ENCODE data around the gene LRRC43. TPM values are rescaled to one million over a fixed set of nuclear protein-coding genes. Genes with fewer than 3 reads are reported as not detected.

Gene LRRC43
- total RNA-seq, 6 experiments from 2014 or later: not detected

DNA sequence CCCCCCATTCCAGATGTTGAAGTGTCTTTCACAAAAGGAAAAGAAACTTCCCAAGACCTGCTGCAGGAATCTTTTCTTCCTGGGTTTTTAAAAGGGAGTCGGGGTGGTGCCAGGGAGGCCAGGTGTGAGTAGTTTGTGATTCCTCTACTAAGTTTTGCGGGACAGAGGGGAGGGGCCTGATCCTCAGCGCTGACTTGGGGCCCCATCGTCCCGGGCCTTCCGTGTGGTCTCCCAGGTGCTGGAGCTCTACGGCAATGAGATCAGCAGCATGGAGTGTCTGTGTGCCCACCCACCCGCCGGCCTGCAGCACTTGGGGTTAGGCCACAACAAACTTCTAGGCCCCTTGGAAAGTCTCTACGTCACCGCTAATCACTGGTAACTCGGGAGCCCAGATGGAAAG lies 4.5 kb downstream of the LRRC43 start:
- H3K9me3 Mint-ChIP-seq: no peaks in the 10 kb centered on the region
- TF ChIP-seq, protein P1, sequence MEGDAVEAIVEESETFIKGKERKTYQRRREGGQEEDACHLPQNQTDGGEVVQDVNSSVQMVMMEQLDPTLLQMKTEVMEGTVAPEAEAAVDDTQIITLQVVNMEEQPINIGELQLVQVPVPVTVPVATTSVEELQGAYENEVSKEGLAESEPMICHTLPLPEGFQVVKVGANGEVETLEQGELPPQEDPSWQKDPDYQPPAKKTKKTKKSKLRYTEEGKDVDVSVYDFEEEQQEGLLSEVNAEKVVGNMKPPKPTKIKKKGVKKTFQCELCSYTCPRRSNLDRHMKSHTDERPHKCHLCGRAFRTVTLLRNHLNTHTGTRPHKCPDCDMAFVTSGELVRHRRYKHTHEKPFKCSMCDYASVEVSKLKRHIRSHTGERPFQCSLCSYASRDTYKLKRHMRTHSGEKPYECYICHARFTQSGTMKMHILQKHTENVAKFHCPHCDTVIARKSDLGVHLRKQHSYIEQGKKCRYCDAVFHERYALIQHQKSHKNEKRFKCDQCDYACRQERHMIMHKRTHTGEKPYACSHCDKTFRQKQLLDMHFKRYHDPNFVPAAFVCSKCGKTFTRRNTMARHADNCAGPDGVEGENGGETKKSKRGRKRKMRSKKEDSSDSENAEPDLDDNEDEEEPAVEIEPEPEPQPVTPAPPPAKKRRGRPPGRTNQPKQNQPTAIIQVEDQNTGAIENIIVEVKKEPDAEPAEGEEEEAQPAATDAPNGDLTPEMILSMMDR (IDR thresholded peaks at IDR 0.05): no peak
- H3K36me3 Mint-ChIP-seq (ENCODE audit: low read depth): no peaks in the 10 kb centered on the region
- H3K27me3 Mint-ChIP-seq (ENCODE audit: insufficient read depth): peaks cover 19% of the 10 kb centered on the region
- H3K4me1 Mint-ChIP-seq (ENCODE audit: low read depth): no peaks in the 10 kb centered on the region
- H3K4me3 Mint-ChIP-seq: no peak overlapping the region
- H3K27ac Mint-ChIP-seq: no peak overlapping the region
- no peak for DNase-seq

DNA sequence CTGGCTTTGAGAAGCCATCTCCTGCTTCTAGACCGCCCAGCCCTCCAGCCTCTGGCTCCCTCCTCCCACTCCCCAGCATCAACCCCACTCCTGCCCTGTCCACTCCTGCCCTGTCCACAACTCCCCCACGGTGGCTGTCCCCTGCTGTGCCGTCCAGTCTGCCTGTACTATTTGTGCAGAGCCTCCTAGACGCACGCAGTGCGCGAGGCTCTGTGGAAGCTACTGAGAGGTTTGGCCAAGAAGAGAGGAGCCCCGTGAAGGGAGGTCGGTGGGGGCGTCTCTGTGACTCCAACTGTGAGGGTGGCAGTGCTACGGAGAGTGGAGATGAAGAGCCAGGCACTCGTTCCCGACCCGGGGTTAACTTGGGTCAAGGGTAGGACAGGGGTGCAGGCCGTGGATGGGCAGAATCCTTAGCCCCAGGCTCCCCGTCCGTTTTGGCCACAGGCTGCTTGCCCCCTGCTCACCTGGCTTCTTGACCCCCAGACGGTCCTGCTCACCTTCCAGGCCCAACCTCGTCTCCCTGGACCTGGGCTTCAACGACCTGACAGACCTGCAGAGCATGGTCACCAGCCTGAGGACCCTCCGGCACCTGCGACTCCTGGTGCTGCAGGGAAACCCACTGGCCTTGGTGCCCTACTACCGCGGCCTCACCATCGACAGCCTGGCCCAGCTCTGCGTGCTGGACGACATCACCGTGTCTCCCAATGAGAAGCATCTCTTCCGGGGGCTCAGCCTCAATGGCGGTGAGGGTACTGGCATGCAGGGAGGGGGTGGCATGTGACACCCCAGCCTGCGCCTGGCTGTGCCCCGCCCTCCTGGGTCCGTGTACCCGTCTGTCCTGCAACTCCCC lies 6.9 kb downstream of the LRRC43 start:
- peaks cover 4% of the 10 kb centered on the region for H3K9me3 Mint-ChIP-seq
- peaks cover 5% of the 10 kb centered on the region; the same call in 1 of the 2 replicates for H3K4me1 Mint-ChIP-seq (ENCODE audit: low read depth)
- no peak overlapping the region for H3K27ac Mint-ChIP-seq
- H3K27me3 Mint-ChIP-seq (ENCODE audit: insufficient read depth): peaks cover 22% of the 10 kb centered on the region
- H3K4me3 Mint-ChIP-seq: no peak overlapping the region
- TF ChIP-seq, protein P1 (IDR thresholded peaks at IDR 0.05): no peak
- DNase-seq: no peak
- H3K36me3 Mint-ChIP-seq (ENCODE audit: low read depth): peaks cover under 1% of the 10 kb centered on the region; the same call in 1 of the 2 replicates

DNA sequence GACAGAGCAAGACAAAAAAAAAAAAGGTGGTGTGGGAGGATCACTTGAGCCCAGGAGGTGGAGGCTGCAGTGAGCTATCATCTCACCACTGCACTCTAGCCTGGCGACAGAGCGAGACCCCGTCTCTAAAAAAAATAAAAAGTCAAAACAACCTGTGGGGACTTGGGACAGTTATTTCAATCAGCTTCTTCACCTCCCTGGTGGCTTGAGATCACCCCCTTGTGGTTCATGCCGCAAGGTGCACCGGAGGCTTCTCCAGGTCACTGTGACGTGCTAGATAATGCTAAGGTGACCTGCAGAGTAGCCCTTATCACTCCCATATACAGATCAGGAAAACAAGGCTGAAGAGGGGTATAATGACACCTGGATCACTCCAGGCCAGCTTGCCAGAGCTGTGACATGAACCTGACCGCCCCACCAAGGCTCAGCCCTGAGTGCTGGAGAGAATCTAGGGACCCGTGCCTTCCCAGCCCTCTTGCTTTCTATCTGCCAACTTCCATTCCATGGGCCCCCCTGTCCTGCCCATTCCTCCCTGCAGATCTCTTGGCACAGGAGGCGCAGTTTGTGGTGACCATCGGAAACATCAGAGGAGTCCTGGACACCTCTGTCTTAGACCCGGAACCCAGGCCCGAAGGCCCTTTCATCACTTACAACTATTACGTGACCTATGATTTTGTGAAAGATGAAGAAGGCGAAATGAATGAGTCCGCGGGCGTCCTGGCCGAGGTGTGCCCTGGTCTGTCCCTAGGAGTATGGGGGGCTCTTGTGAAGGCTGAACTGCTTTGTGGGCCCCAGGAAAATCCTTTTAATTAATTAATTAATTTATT lies 8.1 kb downstream of the LRRC43 start:
- Mint-ChIP-seq H3K27ac (no peak overlapping the region), H3K4me1 (ENCODE audit: low read depth) (peaks cover 5% of the 10 kb centered on the region), H3K27me3 (ENCODE audit: insufficient read depth) (peaks cover 21% of the 10 kb centered on the region), H3K4me3 (no peak overlapping the region), H3K36me3 (ENCODE audit: low read depth) (peaks cover 13% of the 10 kb centered on the region), H3K9me3 (peaks cover 16% of the 10 kb centered on the region)
- peak; percentile 48 for DNase-seq
- TF ChIP-seq, protein P1 (IDR thresholded peaks at IDR 0.05): peak; percentile 85

DNA sequence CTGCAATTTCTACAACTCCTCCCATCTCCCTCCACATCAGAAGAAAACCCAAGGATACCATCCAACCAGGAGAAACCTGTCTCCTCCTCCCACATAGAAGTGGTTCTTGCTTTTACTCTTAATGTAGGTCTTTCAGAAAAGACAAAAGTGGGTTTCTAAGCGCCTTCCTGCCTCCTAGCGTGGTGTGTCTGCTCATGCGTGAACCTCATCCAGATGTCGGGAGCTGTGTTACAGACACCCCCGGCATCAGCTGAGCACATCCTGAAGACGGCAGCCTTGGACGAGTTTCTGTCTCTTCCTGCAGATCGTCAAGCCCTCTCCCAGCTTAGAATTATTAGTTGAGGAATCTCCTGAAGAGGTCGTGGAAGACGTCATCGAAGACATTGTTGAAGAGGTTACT lies 9.5 kb downstream of the LRRC43 start:
- TF ChIP-seq, protein P1 (IDR thresholded peaks at IDR 0.05): no peak
- peaks cover 8% of the 10 kb centered on the region for H3K4me1 Mint-ChIP-seq (ENCODE audit: low read depth)
- H3K4me3 Mint-ChIP-seq: no peak overlapping the region

DNA sequence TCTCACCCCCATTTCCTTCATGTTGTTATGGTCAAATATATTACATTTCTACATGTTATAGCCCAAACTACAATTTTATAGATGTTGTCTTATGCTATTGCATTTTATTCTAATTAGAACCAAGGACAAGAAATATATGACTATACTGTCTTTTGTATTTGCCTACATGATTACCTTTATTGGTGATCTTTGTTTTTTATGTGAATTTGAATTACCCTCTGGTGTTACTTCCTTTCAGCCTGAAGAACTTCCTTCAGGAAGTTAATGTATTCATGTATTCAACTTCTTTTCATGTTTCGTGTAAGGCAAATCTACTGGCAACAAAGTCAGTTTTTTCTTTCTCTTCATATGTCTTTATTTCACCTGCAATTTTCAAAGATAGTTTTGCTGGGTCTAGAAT lies 11.9 kb downstream of the LRRC43 start:
- H3K4me1 Mint-ChIP-seq (ENCODE audit: low read depth): peaks cover 28% of the 10 kb centered on the region
- TF ChIP-seq, protein P1 (IDR thresholded peaks at IDR 0.05): no peak
- peaks cover 22% of the 10 kb centered on the region for H3K27me3 Mint-ChIP-seq (ENCODE audit: insufficient read depth)
- no peak for DNase-seq
- H3K4me3 Mint-ChIP-seq: no peak overlapping the region
- no peak overlapping the region for H3K27ac Mint-ChIP-seq
- peaks cover 14% of the 10 kb centered on the region for H3K36me3 Mint-ChIP-seq (ENCODE audit: low read depth)
- H3K9me3 Mint-ChIP-seq: peaks cover 17% of the 10 kb centered on the region

More for the DNA sequence above, 9.5 kb downstream of the LRRC43 start:
- Mint-ChIP-seq H3K36me3 (ENCODE audit: low read depth) (peaks cover 14% of the 10 kb centered on the region), H3K27me3 (ENCODE audit: insufficient read depth) (peaks cover 22% of the 10 kb centered on the region), H3K27ac (no peak overlapping the region), H3K9me3 (peaks cover 17% of the 10 kb centered on the region)
- no peak for DNase-seq

All from HFFc6 (cell line).